Ammon's horn (tissue), 1 donor: ENCODE measurements around the gene AGBL4.
A peak's percentile ranks its signal among the peaks of the same experiment; 100 is the strongest.
"Not testable (repeated sequence)": the region's sequence is repeated elsewhere in the genome, so short reads cannot be mapped to it uniquely, and the experiment has no call there.

Experiments
- DNase-seq: peaks from one replicate; pipeline ENCODE4 v3.0.0-alpha.2; 2016; ENCODE audit warnings: low spot score

The AGBL4 gene

GRCh38 chr1:48532976-48533375 lies 1490.8 kb downstream of the AGBL4 start:
- no peak for DNase-seq

GRCh38 chr1:48530727-48531351 lies 1492.9 kb downstream of the AGBL4 start:
- peak; percentile 62 for DNase-seq

DNA sequence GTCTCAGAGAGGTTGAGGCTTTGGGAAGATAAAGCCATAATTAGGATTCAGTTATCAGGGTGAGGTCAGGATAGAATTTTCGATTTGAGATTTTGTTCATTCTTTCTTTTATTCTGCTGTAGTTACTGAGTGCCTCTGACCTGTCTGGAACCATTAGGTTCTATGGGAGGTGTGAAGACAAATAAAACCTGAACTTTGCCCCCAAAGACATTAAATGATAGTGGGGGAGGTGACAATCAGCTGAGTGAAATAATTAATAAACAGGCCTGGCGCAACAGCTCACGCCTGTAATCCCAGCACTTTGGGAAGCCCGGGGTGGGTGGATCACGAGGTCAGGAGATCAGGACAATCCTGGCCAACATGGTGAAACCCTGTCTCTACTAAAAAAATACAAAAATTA lies 1496.7 kb downstream of the AGBL4 start:
- DNase-seq = no peak

DNA sequence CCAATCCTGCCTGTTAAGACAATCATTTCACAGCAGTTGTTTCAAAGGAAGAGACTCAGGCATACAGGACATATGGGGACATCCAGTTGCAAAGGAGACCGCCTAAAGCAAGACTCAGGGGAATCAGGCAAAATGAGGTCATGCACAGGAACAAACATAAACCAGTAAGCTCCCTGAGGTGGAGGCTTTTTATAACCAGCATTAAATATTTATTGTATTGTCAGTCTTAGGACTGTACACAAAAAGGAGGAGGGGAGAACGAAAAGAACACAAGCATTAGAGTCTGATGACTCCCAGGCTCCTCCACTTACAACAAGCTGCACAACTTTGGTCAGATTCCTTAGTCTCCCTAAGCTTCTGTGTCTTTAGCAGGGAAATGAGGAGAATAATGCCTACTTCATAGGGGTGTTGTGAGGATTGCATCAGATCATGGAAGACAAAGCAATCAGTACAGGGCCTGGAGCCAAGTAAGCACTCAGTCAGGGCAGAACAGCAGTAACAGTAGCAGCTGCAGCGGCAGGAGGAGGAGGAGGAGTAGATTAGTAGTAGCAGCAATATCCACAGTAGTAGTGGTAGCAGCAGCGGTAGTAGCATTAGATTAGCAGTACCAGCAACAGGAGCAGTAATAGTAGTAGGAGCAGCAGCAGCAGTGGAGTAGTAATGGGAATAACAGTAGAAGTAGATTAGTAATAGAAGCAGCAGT lies 1497.6 kb downstream of the AGBL4 start:
- DNase-seq = peak; percentile 94

GRCh38 chr1:48524892-48525467 lies 1498.8 kb downstream of the AGBL4 start:
- DNase-seq = peak; percentile 57

GRCh38 chr1:48523558-48523957 lies 1500.2 kb downstream of the AGBL4 start:
- no peak for DNase-seq

DNA sequence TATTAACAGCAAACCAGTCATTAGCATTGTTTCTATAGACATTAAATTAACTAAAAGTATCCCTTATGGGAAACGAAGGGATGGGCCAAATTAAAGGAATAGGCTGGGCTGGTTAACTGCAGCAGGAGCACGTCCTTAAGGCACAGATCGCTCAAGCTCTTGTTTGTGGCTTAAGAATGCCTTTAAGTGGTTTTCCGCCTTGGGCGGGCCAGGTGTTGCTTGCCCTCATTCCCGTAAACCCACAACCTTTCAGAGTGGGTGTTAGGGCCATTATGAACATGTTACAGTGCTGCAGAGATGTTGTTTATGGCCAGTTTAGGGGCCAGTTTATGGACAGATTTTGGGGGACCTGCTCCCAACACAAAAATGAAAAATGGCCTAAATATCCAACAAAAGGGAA lies 1503.9 kb downstream of the AGBL4 start:
- not testable (repeated sequence) for DNase-seq

GRCh38 chr1:48506870-48507269 lies 1516.9 kb downstream of the AGBL4 start:
- no peak for DNase-seq

DNA sequence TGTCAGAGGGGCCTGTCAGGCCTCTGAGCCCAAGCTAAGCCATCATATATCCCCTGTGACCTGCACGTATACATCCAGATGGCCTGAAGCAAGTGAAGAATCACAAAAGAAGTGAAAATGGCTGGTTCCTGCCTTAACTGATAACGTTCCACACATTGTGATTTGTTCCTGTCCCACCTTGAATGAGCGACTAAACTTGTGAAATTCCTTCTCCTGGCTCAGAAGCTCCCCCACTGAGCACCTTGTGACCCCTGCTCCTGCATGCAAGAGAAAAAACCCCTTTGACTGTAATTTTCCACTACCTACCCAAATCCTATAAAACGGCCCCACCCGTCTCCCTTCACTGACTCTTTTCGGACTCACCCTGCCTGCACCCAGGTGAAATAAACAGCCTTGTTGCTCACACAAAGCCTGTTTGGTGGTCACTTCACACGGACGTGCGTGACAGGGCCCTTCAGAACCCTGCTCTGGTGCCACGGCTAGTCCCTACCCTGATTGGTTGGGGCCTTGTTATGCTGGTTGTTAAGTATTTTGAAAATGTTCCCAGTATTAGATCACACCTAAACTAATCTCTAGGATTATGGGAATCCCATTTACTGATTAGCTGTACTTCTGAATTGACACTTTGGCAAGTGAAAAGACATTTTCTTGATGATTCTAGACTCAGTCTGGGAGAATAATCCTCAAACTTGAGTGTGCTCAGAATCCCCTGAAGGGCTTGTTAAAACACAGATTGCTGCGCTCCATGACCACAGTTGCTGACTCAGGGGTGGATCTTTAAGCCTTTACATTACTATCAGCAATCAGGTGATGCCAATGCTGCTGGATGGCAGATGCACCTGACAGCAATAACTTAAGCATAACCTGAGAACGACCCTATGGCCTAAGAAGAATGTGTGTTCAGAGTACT lies 1523.0 kb downstream of the AGBL4 start:
- DNase-seq = no peak

DNA sequence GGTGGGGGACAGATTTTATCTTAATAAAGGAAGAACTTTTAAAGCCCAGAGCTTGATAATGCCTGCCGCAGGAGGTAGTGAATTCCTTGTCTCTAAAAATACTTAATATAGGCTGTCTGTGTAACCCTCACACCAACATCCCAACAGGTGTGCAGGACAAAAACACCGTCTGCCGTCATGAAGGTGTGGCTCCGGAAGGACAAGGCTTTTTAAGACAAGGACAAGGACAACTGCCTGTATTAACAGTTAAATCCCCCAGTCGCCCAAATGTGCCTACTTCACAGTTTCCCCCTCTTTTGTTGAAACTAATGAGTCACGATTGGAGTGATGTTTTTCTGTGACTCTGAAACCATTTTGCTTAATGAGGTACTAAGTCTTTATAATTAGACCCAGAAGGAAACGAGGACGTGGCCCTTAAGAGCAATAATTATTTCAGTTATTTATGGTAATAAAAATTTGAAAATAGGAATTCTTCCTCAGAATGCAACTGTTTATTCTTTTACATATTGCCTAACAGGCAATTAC lies 1524.5 kb downstream of the AGBL4 start:
- no peak for DNase-seq

- peak; percentile 91 for DNase-seq
Measured at GRCh38 chr1:48498096-48498791, 1525.5 kb downstream of the AGBL4 start.

DNA sequence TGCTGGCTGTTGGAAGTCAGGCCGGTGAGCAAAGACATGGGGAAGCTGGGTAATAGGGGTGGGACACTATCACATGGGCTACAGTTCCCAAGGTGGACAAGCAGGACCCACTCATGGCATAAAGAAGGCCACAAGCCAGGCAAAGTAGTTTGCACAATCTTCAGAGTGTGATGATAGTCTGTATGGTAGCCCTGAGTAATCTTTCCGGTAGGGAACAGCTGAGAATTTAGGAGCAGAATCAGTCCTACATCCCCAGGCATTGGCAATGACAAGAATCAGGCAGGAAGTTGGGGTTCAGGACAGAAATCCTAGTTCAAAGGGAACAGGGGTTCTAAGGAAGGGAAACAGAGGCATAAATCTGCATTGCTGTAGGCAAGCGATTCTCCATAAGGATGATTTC lies 1527.8 kb downstream of the AGBL4 start:
- DNase-seq = no peak

DNA sequence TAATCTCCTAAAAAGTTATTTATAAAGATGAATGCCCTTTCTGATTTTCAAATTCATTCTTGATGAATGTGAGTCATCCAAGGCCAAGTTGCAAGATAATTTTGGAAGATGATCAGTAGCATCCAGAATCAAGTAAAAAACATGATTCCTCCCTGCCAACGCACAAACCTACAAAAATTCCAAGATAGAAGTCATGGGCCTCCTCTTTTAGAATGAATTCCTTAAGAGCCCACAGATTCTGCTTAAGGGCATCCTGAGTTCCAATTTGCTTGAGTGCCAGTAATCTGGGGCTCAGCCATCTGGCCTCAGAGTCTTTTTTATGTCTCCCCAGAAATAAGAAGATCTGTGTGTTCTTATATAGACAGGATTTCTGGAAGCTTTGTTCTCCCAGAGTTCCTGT lies 1528.6 kb downstream of the AGBL4 start:
- DNase-seq = no peak

GRCh38 chr1:48493970-48494769 lies 1529.6 kb downstream of the AGBL4 start:
- DNase-seq = peak; percentile 94

GRCh38 chr1:48493041-48493440 lies 1530.7 kb downstream of the AGBL4 start:
- DNase-seq = no peak

- DNase-seq = no peak
Measured at GRCh38 chr1:48492392-48492791, 1531.4 kb downstream of the AGBL4 start.

- no peak for DNase-seq
Measured at GRCh38 chr1:48488721-48489120, 1535.0 kb downstream of the AGBL4 start.
